ENCODE results near the gene RAB31.

RAB31 gene

GRCh38 chr18:9820127-9820526, 112.0 kb downstream of the RAB31 start:
- DNase-seq (ENCODE audit: low read depth), result no peak

GRCh38 chr18:9820719-9821118, 112.6 kb downstream of the RAB31 start:
- no peak for DNase-seq (ENCODE audit: low read depth)

DNA sequence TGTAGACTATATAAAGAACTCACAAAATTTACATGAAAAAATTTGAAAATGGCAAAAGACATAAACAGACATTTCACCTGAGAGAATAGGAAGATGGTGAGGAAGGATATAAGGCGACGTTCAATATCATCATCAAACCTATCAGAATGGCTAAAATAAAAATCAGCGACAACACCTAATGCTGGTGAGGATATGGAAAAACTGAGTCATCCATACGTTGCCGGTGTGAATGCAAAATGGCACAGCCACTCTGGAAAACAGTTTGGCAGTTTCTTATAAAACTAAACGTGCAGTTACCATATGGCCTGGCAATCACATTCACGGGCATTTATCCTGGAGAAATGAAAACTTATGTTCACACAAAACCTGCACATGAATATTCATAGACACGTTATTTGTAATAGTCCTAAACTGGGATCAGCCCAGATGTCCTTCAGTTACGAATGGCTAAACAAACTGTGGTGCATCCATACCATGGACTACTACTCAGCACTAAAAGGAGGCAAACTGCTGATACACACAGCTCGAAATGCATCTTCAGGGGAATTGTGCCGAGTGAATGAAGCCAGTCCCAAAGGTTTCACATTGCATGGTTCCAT, 114.6 kb downstream of the RAB31 start:
- DNase-seq (ENCODE audit: low read depth), result no peak

- no peak for DNase-seq (ENCODE audit: low read depth)
These were observed 115.8 kb downstream of the RAB31 start for GRCh38 chr18:9823805-9824473.

- DNase-seq (ENCODE audit: low read depth), result no peak
These were observed 116.4 kb downstream of the RAB31 start for GRCh38 chr18:9824474-9824832.

GRCh38 chr18:9824952-9825371, 116.9 kb downstream of the RAB31 start:
- no peak for DNase-seq (ENCODE audit: low read depth)

DNA sequence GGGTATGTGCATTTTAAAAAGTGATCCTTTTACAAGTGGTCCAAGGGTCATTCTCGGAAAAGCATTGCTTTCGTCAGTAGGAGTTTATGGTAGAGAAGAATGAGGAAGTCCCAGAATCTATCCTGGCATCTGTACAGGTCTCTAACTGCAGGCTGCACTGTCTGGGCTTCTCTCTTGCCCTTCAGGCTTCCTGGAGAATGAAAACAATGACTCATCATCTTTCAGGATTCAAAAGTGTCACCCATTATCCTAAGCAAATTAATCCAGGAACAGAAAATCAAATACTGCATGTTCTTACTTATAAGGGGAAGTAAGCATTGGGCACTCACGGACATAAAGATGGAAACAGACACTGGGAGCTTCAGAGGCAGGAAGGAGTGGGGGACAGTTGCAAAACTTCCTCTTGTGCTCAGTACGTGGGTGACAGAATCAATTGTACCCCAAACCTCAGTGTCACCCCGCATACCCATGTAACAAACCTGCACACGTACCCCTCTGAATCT, 117.5 kb downstream of the RAB31 start:
- DNase-seq (ENCODE audit: low read depth), result no peak

DNA sequence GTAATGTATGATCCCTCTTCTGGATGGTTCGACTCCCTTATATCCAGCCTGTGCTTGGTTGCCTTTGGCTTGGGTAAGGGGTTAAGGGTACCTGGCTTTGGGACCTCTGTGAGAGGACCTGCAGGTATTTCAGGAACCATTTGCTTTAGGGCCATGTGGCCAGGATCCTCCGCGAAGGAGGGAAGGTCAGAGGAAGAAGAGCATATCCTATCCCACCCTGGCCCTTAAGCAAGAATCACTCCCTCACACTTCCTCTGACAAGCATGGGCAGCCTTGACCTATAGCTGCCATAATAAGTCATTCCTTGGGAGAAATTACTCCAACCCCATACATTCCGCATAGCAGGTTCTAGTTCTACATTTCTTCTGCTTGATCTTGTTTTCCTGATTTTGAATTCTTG, 118.6 kb downstream of the RAB31 start:
- DNase-seq (ENCODE audit: low read depth), result no peak

DNA sequence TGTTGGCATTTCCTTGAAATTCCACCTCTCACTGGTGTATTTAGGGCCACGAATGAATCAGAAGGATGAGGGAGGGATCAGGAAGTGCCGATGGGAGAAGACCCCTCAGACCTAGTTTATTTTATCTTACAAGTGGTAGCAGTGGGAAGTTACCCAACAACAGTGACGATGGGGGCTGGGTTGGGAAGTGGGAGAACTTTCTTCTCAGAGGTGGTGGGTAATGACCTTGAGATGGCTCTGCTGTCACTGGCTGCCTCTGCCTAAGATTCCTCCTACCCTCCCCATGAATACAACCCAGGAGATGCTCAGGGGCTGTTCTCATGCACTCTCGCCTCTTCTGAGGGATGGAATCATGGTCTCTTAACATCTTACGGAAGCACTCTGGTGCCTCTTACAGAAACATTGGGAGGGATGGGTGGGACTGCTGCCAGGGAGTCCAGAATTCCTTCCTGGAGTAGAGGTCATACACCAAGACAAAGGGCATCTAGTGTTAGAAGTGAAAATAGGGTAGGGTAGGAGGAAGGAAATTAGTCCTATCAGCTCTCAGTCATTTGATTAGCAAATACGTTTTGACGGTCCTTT, 119.2 kb downstream of the RAB31 start:
- no peak for DNase-seq (ENCODE audit: low read depth)

GRCh38 chr18:9827793-9828505, 119.8 kb downstream of the RAB31 start:
- DNase-seq (ENCODE audit: low read depth), result no peak

DNA sequence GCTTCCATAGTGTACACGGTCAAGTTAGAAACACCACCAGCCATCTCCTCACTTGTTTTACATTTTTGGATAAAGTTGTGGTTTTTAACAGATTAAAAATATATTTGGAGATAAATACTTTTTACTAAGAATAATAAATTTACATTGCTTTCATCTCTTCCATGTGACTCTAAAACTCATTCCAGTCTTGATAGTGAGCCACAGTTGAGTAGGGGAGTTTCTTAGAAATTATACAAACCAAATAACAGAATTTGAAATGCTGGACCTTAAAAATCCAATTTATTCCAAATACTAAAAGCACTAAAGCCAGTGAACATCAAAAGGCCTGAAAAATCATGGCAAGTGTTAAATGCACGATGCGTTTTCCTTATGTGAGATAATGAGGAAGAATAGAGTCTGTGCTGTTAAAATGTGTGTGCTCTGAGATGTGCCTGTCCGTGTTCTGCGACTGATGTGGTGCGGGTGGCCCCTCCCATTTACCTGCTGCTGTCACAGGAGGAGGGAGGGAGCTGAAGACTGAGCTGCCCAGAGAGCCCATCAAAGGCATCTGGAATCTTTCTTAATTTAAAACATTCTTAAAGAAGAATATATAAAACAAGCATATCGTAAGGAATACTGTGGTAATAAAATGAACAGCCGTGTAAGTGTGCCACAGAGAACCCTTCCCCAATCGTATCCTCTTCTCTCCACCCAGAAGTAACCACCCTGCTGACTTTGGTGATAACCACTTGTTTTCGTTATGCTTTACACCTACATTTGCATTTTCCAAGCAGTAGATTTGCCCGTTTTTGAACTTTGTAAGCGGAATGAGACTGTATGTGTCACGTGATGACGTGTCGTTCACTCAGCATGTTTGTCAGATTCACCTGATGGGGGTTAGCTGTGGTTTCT, 120.7 kb downstream of the RAB31 start:
- DNase-seq (ENCODE audit: low read depth), result no peak

DNA sequence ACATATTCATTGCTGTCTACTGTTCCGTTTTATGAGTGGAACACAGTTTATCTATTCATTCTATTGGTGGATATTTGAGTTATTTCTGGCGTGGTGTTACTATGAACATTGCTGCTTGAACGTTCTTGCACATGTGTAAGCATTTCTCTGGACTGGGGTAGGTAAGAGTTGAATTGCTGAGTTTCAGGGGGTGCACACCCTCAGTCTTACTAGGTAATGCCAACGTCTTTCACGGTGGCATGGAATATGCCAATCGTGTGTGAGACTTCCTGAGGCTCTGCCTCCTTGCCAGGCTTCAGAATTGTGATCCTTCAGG, 121.3 kb downstream of the RAB31 start:
- no peak for DNase-seq (ENCODE audit: low read depth)

- DNase-seq (ENCODE audit: low read depth), result no peak
These were observed 123.1 kb downstream of the RAB31 start for GRCh38 chr18:9831036-9831722.

DNA sequence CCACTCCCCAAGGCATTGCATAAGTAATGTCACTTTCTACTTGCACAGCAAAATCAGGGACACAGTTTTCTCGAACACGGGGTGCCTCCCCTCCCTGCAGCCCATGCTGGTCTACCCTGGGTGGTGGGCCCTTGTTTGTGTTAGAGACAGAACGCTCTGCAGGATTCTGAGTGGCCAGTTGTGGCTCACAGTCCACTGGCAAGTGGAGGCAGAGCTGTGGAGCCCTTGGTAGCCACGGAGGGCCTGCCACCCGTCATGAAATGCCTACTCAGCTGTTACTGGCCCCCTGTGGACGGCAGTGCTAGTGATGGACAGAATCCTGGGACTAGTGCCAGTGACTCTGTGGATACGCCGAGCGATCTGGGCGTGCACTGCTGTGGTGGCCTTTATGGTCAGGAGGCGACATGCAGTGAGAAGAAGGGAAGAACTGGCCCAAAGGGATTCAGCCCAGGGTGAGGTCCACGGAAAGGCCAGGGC, 123.7 kb downstream of the RAB31 start:
- DNase-seq (ENCODE audit: low read depth), result no peak

GRCh38 chr18:9832871-9833270, 124.8 kb downstream of the RAB31 start:
- DNase-seq (ENCODE audit: low read depth), result no peak

GRCh38 chr18:9834551-9834950, 126.5 kb downstream of the RAB31 start:
- no peak for DNase-seq (ENCODE audit: low read depth)

- DNase-seq (ENCODE audit: low read depth), result no peak
These were observed 127.1 kb downstream of the RAB31 start for GRCh38 chr18:9835113-9835755.

GRCh38 chr18:9835825-9836224, 127.7 kb downstream of the RAB31 start:
- DNase-seq (ENCODE audit: low read depth), result no peak

DNA sequence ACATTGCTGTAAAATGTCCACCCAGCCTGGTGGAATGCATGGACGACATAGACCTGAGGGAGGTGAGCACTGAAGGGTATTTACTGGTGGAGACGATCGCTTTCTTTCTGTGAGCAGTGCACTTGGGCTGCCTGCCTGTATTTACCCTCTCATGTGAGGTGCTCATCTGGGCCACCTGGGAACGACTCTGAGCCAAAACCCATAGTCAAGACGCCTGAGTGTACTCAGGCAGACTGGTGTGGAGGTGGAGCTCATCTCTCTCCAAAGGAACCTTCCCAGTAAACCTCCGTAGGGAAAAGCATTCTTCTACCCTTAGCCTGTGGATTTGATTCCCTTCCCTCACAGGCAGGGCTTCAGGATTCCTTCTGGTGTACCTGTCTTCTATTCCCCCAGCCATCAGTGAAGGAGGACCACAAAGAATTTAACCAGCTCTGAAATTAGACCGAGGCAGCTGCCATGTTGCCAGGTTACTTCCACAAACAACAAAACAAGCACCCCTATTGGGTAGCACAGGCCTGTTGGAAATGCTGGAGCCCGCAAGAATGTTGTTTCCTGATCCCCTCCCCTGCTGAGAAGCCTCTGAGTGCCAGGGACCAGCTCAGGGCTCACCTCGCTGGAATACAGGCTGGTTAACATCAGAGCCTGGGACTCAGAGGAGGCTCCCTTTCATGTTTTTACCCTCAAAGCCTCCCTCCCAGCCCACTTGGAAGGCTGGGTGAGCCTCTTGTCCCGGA, 130.2 kb downstream of the RAB31 start:
- no peak for DNase-seq (ENCODE audit: low read depth)

DNA sequence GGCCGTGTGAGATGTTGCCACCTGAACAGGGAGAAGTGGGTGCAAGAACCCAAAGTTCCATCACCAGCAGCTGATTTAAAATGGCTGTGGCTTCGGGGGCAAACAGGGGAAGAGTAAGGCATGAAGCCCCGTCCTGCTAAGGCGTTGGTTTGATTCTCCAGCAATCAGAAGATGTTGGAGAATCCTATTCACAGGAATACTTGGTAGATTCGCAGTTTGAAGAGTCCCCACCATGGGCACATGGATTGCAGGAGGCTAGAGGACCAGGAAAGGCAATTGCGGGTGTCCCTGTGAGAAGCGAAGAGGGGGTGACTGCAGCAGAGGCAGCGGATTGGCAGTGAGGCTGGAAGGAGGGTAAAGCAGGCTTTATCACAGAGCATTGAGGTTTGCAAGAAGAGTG, 131.1 kb downstream of the RAB31 start:
- no peak for DNase-seq (ENCODE audit: low read depth)
